Esophagus squamous epithelium (tissue), 5 donors: Measurements from ENCODE around the gene ATP6V0D1. TPM values are rescaled to one million over a fixed set of nuclear protein-coding genes. Genes with fewer than 3 reads are reported as not detected.

ENCODE experiments used
- DNase-seq: peaks from one replicate; lab custom pipeline; 2025; lab: John Stamatoyannopoulos, UW
- H3K27ac ChIP-seq, 4 donors: fragments of 200-600 bp; sonication (generic); one replicate each; pipeline ENCODE4 v1.5.1; 2016 to 2019; ENCODE audit warnings: mild to moderate bottlenecking in 1 of 4
- H3K27me3 ChIP-seq, 4 donors: fragments of 200-600 bp; sonication (generic); 1 replicate in 3 of 4; 2 replicates in 1 of 4; pipeline versions ENCODE4 v1.5.1 to v1.6.0; 2017 to 2021; ENCODE audit warnings: antibody characterized with exemption in 1 of 4
- H3K36me3 ChIP-seq, 3 donors: fragments of 200-600 bp; sonication (generic); one replicate each; pipeline ENCODE4 v1.5.1; 2016 to 2019
- H3K4me1 ChIP-seq, 3 donors: fragments of 200-600 bp; sonication (generic); one replicate each; pipeline ENCODE4 v1.5.1; 2017 to 2019
- H3K4me3 ChIP-seq, 4 donors: fragments of 200-600 bp; sonication (generic); 1 replicate in 3 of 4; 2 replicates in 1 of 4; pipeline ENCODE4 v1.5.1; 2016 to 2019; ENCODE audit warnings: mild to moderate bottlenecking in 2 of 4, moderate library complexity in 1 of 4
- H3K9me3 ChIP-seq, 3 donors: fragments of 200-600 bp; sonication (generic); one replicate each; pipeline ENCODE4 v1.5.1; 2016 to 2019
- POLR2A ChIP-seq, 4 donors: fragments of 450-650 bp; IDR thresholded peaks; one replicate each; pipeline ENCODE4 v1.6.1; 2017; ENCODE audit warnings: antibody characterized with exemption in 4 of 4, mild to moderate bottlenecking in 4 of 4, moderate library complexity in 3 of 4
- WGBS, 2 donors: methylation state at CpG; one replicate each; pipeline ENCODE4 v1.1.5; 2018; 5-methylcytosine and 5-hydroxymethylcytosine counted together
- intact Hi-C: fragments of 100-400 bp; cut with DNase I; formaldehyde crosslinking; loops from one replicate; pipeline ENCODE4 v1.15.0; 2022
- total RNA-seq, 4 donors: library from RNA; depleted of rRNA; stranded (reverse); fragments of >200 nt; gene quantifications; one replicate each; pipeline ENCODE4 v1.1.0, GENCODE V29; 2016
- TF ChIP-seq, protein P1 (sequence below), 6 experiments: fragments of 450-650 bp in 4 of 6; fragments of 200-600 bp in 2 of 6; sonication (generic) in 2 of 6; IDR thresholded peaks; one replicate each; pipeline ENCODE4 v1.5.1; 2016 to 2019; ENCODE audit warnings: antibody characterized with exemption in 6 of 6, mild to moderate bottlenecking in 4 of 6, moderate library complexity in 4 of 6
- donor health status: DM: yes; HTN: yes; CAD: no.

The ATP6V0D1 gene
- total RNA-seq, 4 donors from 2014 or later = 99.4 to 158 (median 131) TPM

DNA sequence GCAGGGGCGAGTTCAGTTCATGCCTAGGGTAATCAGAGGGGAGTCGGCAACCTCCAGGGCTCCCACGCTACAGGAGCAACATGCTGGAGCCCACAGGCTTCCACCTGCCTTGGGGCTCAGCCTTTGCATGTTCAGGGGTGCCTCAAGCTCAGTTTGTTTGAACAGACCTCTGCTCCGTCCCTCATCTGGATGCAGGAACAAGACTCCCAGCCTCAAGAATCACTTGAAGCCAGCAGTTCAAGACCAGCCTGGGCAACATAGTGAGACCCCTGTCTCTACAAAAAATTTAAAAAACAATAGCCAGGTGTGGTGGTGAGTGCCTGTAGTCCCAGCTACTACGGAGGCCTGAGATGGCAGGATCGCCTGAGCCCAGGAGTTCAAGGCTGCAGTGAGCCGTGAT, 54.9 kb downstream of the ATP6V0D1 start:
- 72 to 89% methylated on average over 4 to 5 of the region's 7 CpGs for WGBS, 2 donors
- no peak overlapping the region for H3K27ac ChIP-seq
- TF ChIP-seq POLR2A (IDR thresholded peaks at IDR 0.05) = no peak
- TF ChIP-seq, protein P1, sequence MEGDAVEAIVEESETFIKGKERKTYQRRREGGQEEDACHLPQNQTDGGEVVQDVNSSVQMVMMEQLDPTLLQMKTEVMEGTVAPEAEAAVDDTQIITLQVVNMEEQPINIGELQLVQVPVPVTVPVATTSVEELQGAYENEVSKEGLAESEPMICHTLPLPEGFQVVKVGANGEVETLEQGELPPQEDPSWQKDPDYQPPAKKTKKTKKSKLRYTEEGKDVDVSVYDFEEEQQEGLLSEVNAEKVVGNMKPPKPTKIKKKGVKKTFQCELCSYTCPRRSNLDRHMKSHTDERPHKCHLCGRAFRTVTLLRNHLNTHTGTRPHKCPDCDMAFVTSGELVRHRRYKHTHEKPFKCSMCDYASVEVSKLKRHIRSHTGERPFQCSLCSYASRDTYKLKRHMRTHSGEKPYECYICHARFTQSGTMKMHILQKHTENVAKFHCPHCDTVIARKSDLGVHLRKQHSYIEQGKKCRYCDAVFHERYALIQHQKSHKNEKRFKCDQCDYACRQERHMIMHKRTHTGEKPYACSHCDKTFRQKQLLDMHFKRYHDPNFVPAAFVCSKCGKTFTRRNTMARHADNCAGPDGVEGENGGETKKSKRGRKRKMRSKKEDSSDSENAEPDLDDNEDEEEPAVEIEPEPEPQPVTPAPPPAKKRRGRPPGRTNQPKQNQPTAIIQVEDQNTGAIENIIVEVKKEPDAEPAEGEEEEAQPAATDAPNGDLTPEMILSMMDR (IDR thresholded peaks at IDR 0.05) = no peak
- H3K4me3 ChIP-seq = no peak overlapping the region
- no peaks in the 10 kb centered on the region for H3K36me3 ChIP-seq
- no peaks in the 10 kb centered on the region for H3K9me3 ChIP-seq
- intact Hi-C loops = no loop called here
- no peak for DNase-seq
- H3K4me1 ChIP-seq = peaks cover 11 to 36% (median 13%) of the 10 kb centered on the region in 3 donors
- H3K27me3 ChIP-seq = peaks cover 0 to 43% (median 0%) of the 10 kb centered on the region in 4 donors

DNA sequence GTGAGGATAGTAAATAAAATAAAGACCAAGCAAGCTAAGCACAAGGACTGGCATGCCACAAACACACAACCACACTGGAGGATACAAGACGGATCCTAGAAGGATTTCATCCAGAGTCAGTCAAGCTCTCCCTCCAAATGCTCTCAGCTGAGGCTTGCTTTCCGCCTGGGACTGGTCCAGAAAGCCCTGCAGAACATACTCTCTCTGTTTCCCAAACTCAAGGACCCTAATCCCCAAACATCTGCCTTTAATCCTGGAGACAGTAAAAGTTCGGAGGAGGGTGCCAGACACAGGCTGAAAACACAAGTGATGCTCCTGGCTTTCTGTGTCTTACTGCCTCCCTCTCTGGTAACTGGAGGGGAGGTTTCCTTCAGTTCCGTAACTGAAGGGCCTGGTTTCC, 55.4 kb downstream of the ATP6V0D1 start:
- H3K4me1 ChIP-seq = peaks cover 9 to 31% (median 9%) of the 10 kb centered on the region in 3 donors
- H3K27me3 ChIP-seq = peaks cover 0 to 43% (median 0%) of the 10 kb centered on the region in 4 donors
- H3K9me3 ChIP-seq = no peaks in the 10 kb centered on the region
- DNase-seq = no peak
- intact Hi-C loops = no loop called here
- no peak overlapping the region for H3K27ac ChIP-seq
- TF ChIP-seq, protein P1 (IDR thresholded peaks at IDR 0.05) = no peak
- no peak for TF ChIP-seq POLR2A (IDR thresholded peaks at IDR 0.05)
- no peaks in the 10 kb centered on the region for H3K36me3 ChIP-seq
- no peak overlapping the region for H3K4me3 ChIP-seq
- WGBS, 2 donors = 67 to 69% methylated on average over 1 to 4 of the region's 4 CpGs

- Histone ChIP-seq H3K27me3 (peaks cover 0 to 39% (median 0%) of the 10 kb centered on the region in 4 donors), H3K36me3 (no peaks in the 10 kb centered on the region), H3K27ac (no peak overlapping the region), H3K4me1 (peaks cover 6 to 26% (median 6%) of the 10 kb centered on the region in 3 donors), H3K9me3 (no peaks in the 10 kb centered on the region), H3K4me3 (no peak overlapping the region)
- TF ChIP-seq POLR2A (IDR thresholded peaks at IDR 0.05) = no peak
- TF ChIP-seq, protein P1 (IDR thresholded peaks at IDR 0.05) = no peak
- no peak for DNase-seq
- intact Hi-C loops = no loop called here
- 51 to 55% methylated on average over 5 to 6 of the region's 6 CpGs for WGBS, 2 donors
Observed at GRCh38 chr16:67425061-67425460, 55.9 kb downstream of the ATP6V0D1 start.

DNA sequence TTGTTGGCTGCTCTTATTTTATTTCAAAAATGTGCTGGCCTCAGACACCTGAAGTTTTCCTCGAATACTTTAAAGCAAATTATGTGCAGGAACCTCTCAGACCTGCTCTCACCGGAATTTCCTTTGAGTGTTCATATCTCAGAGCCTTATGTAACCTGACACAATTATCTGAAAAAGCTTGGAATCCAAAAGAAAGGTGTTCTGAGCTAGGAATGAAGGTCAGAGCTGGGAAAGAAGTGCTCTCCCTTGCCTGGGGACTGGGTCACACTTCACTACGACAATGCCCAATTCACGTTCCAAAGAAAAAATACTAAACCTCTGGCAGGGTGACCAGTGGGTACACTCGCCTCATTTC, 56.7 kb downstream of the ATP6V0D1 start:
- TF ChIP-seq POLR2A (IDR thresholded peaks at IDR 0.05) = no peak
- TF ChIP-seq, protein P1 (IDR thresholded peaks at IDR 0.05) = no peak
- Histone ChIP-seq H3K27me3 (peaks cover 0 to 32% (median 0%) of the 10 kb centered on the region in 4 donors), H3K9me3 (no peaks in the 10 kb centered on the region), H3K4me3 (no peak overlapping the region), H3K36me3 (no peaks in the 10 kb centered on the region), H3K4me1 (peaks cover 0 to 18% (median 6%) of the 10 kb centered on the region in 3 donors), H3K27ac (no peak overlapping the region)
- WGBS, 2 donors = 67 to 89% methylated on average over 5 of the region's 5 CpGs
- intact Hi-C loops = loop anchor here (5.0 kb wide), 1 partner anchor 38 kb away; no protein-coding TSS in a partner anchor
- no peak for DNase-seq

- Histone ChIP-seq H3K9me3 (no peaks in the 10 kb centered on the region), H3K36me3 (no peaks in the 10 kb centered on the region), H3K27ac (no peak overlapping the region), H3K4me1 (peaks cover 0 to 13% (median 6%) of the 10 kb centered on the region in 3 donors), H3K4me3 (no peak overlapping the region), H3K27me3 (peaks cover 0 to 30% (median 0%) of the 10 kb centered on the region in 4 donors)
- intact Hi-C loops = loop anchor here (5.0 kb wide), 1 partner anchor 39 kb away; no protein-coding TSS in a partner anchor
- TF ChIP-seq POLR2A (IDR thresholded peaks at IDR 0.05) = no peak
- TF ChIP-seq, protein P1 (IDR thresholded peaks at IDR 0.05) = no peak
- WGBS, 2 donors = 54 to 60% methylated on average over 9 of the region's 9 CpGs
- no peak for DNase-seq
Observed at GRCh38 chr16:67423611-67424260, 57.2 kb downstream of the ATP6V0D1 start.
